Calu3 (cell line): ENCODE results near the gene C10orf88. TPM values are rescaled to one million over a fixed set of nuclear protein-coding genes. Genes with fewer than 3 reads are reported as not detected.

Source experiments
- BruUV-seq: library from RNA; stranded (reverse); fragments of 400-500 nt; replicated peaks from 2 replicates; lab custom pipeline; 2021; lab: Mats Ljungman, UMichigan
- CTCF ChIA-PET: fragments of 300-600 bp; sonication (Branson Sonifier 250); formaldehyde crosslinking; loops from one replicate; lab custom pipeline; 2022; ENCODE audit warnings: antibody characterized with exemption; lab: Charles Lee
- DNase-seq: peaks from one replicate; pipeline ENCODE4 v3.0.0; 2022
- H3K27ac Mint-ChIP-seq: one replicate; pipeline ENCODE4 v1.8.0; 2022; ENCODE audit warnings: mixed read lengths; ENCODE audit not compliant: unreplicated experiment
- H3K27me3 Mint-ChIP-seq: one replicate; pipeline ENCODE4 v1.8.0; 2022; ENCODE audit warnings: mixed read lengths; ENCODE audit not compliant: unreplicated experiment
- H3K36me3 Mint-ChIP-seq: one replicate; pipeline ENCODE4 v1.8.0; 2022; ENCODE audit warnings: mild to moderate bottlenecking, moderate library complexity, mixed read lengths; ENCODE audit not compliant: insufficient read depth, unreplicated experiment
- H3K4me1 Mint-ChIP-seq: one replicate; pipeline ENCODE4 v1.8.0; 2022; ENCODE audit warnings: mild to moderate bottlenecking, low read depth, mixed read lengths; ENCODE audit not compliant: unreplicated experiment
- H3K4me3 Mint-ChIP-seq: one replicate; pipeline ENCODE4 v1.8.0; 2022; ENCODE audit warnings: mild to moderate bottlenecking, low read depth, moderate library complexity, mixed read lengths; ENCODE audit not compliant: unreplicated experiment
- H3K9me3 Mint-ChIP-seq: one replicate; pipeline ENCODE4 v1.8.0; 2022; ENCODE audit warnings: low read depth, mixed read lengths; ENCODE audit not compliant: unreplicated experiment
- intact Hi-C: fragments of 100-400 bp; cut with micrococcal nuclease; formaldehyde crosslinking; loops from one replicate; pipeline ENCODE4 v1.10.0; 2022; ENCODE audit not compliant: unreplicated experiment
- total RNA-seq: library from RNA; stranded (reverse); gene quantifications from 2 replicates; pipeline ENCODE4 v1.2.3, GENCODE V29; 2022
- TF ChIP-seq, protein P1 (sequence below): fragments of 200-600 bp; IDR thresholded peaks from one replicate; pipeline ENCODE4 v1.8.0; 2022; ENCODE audit warnings: antibody characterized with exemption; ENCODE audit not compliant: unreplicated experiment

The C10orf88 gene
- total RNA-seq, 1 experiment from 2014 or later = 7.8 TPM

DNA sequence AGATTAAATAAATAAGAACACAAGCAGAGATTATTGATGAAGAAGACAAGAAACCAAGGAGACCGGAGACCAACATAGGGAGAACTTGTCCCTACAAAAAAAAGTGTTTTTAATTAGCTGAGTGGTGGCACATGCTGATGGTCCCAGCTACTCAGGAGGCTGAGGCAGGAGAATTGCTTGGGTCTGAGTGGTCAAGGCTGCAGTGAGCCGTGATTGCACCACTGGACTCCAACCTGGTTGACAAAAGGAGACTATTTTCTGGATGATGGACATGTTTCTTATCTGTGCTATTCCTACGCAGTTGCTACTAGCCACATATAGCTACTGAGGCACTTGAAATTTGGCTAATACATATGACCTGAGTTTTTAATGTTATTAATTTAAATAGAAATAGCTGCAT, 44.9 kb upstream of the C10orf88 start:
- intact Hi-C loops = no loop called here
- peaks cover 7% of the 10 kb centered on the region for H3K36me3 Mint-ChIP-seq
- H3K27ac Mint-ChIP-seq = no peak overlapping the region
- CTCF ChIA-PET = interaction anchor here (1.1 kb wide), 1 partner anchor 9 kb away, joined by 3 read pairs; no protein-coding TSS in a partner anchor
- no peaks in the 10 kb centered on the region for H3K4me1 Mint-ChIP-seq
- H3K4me3 Mint-ChIP-seq = no peak overlapping the region
- TF ChIP-seq, protein P1, sequence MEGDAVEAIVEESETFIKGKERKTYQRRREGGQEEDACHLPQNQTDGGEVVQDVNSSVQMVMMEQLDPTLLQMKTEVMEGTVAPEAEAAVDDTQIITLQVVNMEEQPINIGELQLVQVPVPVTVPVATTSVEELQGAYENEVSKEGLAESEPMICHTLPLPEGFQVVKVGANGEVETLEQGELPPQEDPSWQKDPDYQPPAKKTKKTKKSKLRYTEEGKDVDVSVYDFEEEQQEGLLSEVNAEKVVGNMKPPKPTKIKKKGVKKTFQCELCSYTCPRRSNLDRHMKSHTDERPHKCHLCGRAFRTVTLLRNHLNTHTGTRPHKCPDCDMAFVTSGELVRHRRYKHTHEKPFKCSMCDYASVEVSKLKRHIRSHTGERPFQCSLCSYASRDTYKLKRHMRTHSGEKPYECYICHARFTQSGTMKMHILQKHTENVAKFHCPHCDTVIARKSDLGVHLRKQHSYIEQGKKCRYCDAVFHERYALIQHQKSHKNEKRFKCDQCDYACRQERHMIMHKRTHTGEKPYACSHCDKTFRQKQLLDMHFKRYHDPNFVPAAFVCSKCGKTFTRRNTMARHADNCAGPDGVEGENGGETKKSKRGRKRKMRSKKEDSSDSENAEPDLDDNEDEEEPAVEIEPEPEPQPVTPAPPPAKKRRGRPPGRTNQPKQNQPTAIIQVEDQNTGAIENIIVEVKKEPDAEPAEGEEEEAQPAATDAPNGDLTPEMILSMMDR = no peak
- no TSS peak for BruUV-seq
- H3K27me3 Mint-ChIP-seq = no peaks in the 10 kb centered on the region
- DNase-seq = no peak
- H3K9me3 Mint-ChIP-seq = no peaks in the 10 kb centered on the region

GRCh38 chr10:122998360-122998917, 44.4 kb upstream of the C10orf88 start:
- CTCF ChIA-PET = interaction anchor here (1.1 kb wide), 1 partner anchor 9 kb away, joined by 3 read pairs; no protein-coding TSS in a partner anchor
- no peak for DNase-seq
- Mint-ChIP-seq H3K4me3 (no peak overlapping the region), H3K27ac (no peak overlapping the region), H3K9me3 (no peaks in the 10 kb centered on the region), H3K4me1 (no peaks in the 10 kb centered on the region), H3K36me3 (peaks cover 7% of the 10 kb centered on the region), H3K27me3 (no peaks in the 10 kb centered on the region)
- no TSS peak for BruUV-seq
- intact Hi-C loops = no loop called here
- TF ChIP-seq, protein P1 = no peak

- CTCF ChIA-PET = interaction anchor here (0.6 kb wide), 1 partner anchor 947 kb away, joined by 3 read pairs; no protein-coding TSS in a partner anchor
- Mint-ChIP-seq H3K36me3 (peaks cover 7% of the 10 kb centered on the region), H3K4me1 (no peaks in the 10 kb centered on the region), H3K27ac (no peak overlapping the region), H3K4me3 (no peak overlapping the region), H3K9me3 (no peaks in the 10 kb centered on the region), H3K27me3 (no peaks in the 10 kb centered on the region)
- DNase-seq = no peak
- BruUV-seq = no TSS peak
- intact Hi-C loops = no loop called here
- TF ChIP-seq, protein P1 = no peak
Observed at GRCh38 chr10:122997864-122998263, 43.8 kb upstream of the C10orf88 start.

GRCh38 chr10:122995936-122996335, 41.9 kb upstream of the C10orf88 start:
- peaks cover 7% of the 10 kb centered on the region for H3K36me3 Mint-ChIP-seq
- DNase-seq = no peak
- no TSS peak for BruUV-seq
- H3K4me1 Mint-ChIP-seq = no peaks in the 10 kb centered on the region
- TF ChIP-seq, protein P1 = no peak
- no peaks in the 10 kb centered on the region for H3K9me3 Mint-ChIP-seq
- intact Hi-C loops = no loop called here
- H3K4me3 Mint-ChIP-seq = no peak overlapping the region
- CTCF ChIA-PET = no interaction called here
- H3K27me3 Mint-ChIP-seq = no peaks in the 10 kb centered on the region
- H3K27ac Mint-ChIP-seq = no peak overlapping the region
